ENCODE results near the gene IRF2BP2.

GRCh38 chr1:234581063-234581714 lies 28.8 kb downstream of the IRF2BP2 start:
- TF ChIP-seq, protein P1, sequence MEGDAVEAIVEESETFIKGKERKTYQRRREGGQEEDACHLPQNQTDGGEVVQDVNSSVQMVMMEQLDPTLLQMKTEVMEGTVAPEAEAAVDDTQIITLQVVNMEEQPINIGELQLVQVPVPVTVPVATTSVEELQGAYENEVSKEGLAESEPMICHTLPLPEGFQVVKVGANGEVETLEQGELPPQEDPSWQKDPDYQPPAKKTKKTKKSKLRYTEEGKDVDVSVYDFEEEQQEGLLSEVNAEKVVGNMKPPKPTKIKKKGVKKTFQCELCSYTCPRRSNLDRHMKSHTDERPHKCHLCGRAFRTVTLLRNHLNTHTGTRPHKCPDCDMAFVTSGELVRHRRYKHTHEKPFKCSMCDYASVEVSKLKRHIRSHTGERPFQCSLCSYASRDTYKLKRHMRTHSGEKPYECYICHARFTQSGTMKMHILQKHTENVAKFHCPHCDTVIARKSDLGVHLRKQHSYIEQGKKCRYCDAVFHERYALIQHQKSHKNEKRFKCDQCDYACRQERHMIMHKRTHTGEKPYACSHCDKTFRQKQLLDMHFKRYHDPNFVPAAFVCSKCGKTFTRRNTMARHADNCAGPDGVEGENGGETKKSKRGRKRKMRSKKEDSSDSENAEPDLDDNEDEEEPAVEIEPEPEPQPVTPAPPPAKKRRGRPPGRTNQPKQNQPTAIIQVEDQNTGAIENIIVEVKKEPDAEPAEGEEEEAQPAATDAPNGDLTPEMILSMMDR (IDR thresholded peaks at IDR 0.05): no peak
- no peak for TF ChIP-seq POLR2A (IDR thresholded peaks at IDR 0.05)
- TF ChIP-seq POLR2AphosphoS5 (IDR thresholded peaks at IDR 0.05; ENCODE audit: insufficient read depth in 1 of 2, low read depth in 1 of 2): no peak
